Endothelial cell of umbilical vein (primary cell): ENCODE data around the gene CDC25A. TPM values are rescaled to one million over a fixed set of nuclear protein-coding genes. Genes with fewer than 3 reads are reported as not detected.
A peak's percentile ranks its signal among the peaks of the same experiment; 100 is the strongest.

Experiments used
- BruUV-seq: library from RNA; stranded (reverse); fragments of 400-500 nt; replicated peaks from 2 replicates; lab custom pipeline; 2021; lab: Mats Ljungman, UMichigan
- CTCF ChIA-PET: fragments of 300-600, 350-600 bp; sonication (Branson Sonifier 250); formaldehyde crosslinking; loops from one replicate; lab custom pipeline; 2021; ENCODE audit warnings: antibody characterized with exemption, inconsistent platforms; lab: Charles Lee
- POLR2A ChIA-PET: fragments of 300-600, 350-600 bp; sonication (Branson Sonifier 250); formaldehyde crosslinking; loops from one replicate; lab custom pipeline; 2021; ENCODE audit warnings: antibody characterized with exemption, inconsistent platforms; lab: Charles Lee
- DNase-seq: peaks from one replicate; pipeline ENCODE4 v3.0.0-alpha.2; 2011; ENCODE audit warnings: low read depth, low spot score
- FAIRE-seq: peaks from 2 replicates; lab custom pipeline; 2011; peaks lifted over from hg19 to GRCh38; lab: Jason Lieb, UNC
- H2AFZ ChIP-seq: 2 replicates; pipeline ENCODE4 v1.6.0; 2012; ENCODE audit warnings: low read depth, low read length, control low read depth, inconsistent platforms
- H3K27ac ChIP-seq: 2 replicates; pipeline ENCODE4 v1.5.1; 2011; ENCODE audit warnings: low read depth, mild to moderate bottlenecking, control low read depth, low read length, moderate library complexity; ENCODE audit not compliant: insufficient read depth
- H3K27me3 ChIP-seq, 2 experiments: 2 replicates each; pipeline versions ENCODE4 v1.6.0 to v1.6.1; 2011; ENCODE audit warnings: low read length in 2 of 2, mixed read lengths in 1 of 2; ENCODE audit not compliant: control insufficient read depth in 2 of 2, insufficient read depth in 2 of 2
- H3K36me3 ChIP-seq, 2 experiments: 2 replicates in 1 of 2; 3 replicates in 1 of 2; pipeline ENCODE4 v1.5.1; 2011; ENCODE audit warnings: low read length in 2 of 2, mild to moderate bottlenecking in 1 of 2, moderate library complexity in 1 of 2; ENCODE audit not compliant: control insufficient read depth in 2 of 2, insufficient read depth in 2 of 2; ENCODE audit errors: extremely low read depth in 1 of 2
- H3K4me1 ChIP-seq: 3 replicates; pipeline ENCODE4 v1.5.1; 2011; ENCODE audit warnings: mild to moderate bottlenecking, low read length; ENCODE audit not compliant: control insufficient read depth, insufficient read depth; ENCODE audit errors: extremely low read depth
- H3K4me2 ChIP-seq: 2 replicates; pipeline ENCODE4 v1.6.1; 2011; ENCODE audit warnings: low read length, control low read depth, mixed read lengths; ENCODE audit not compliant: insufficient read depth
- H3K4me3 ChIP-seq, 3 experiments: fragments of 200-600 bp in 1 of 3; sonication (generic), shearing (Covaris generic) in 1 of 3; replicated peaks in 1 of 3; 2 replicates each; pipeline ENCODE4 v1.5.1; 2011 to 2016; ENCODE audit warnings: control low read depth in 3 of 3, low read length in 3 of 3, mild to moderate bottlenecking in 2 of 3, inconsistent platforms in 1 of 3, low read depth in 1 of 3, moderate library complexity in 1 of 3; ENCODE audit not compliant: insufficient read depth in 1 of 3
- H3K79me2 ChIP-seq: 2 replicates; pipeline ENCODE4 v1.6.0; 2012; ENCODE audit warnings: low read length, inconsistent platforms; ENCODE audit not compliant: control insufficient read depth, insufficient read depth
- H3K9ac ChIP-seq: replicated peaks from 2 replicates; pipeline ENCODE3; 2011; ENCODE audit warnings: low read length, control low read depth; ENCODE audit not compliant: insufficient read depth; ENCODE audit errors: extremely low read depth
- H3K9me1 ChIP-seq: replicated peaks from 3 replicates; pipeline ENCODE4 v1.6.0; 2011; ENCODE audit warnings: mild to moderate bottlenecking, low read length; ENCODE audit not compliant: control insufficient read depth, insufficient read depth; ENCODE audit errors: extremely low read depth
- H3K9me3 ChIP-seq: replicated peaks from 2 replicates; pipeline ENCODE4 v1.5.1; 2012; ENCODE audit warnings: low read length, inconsistent platforms; ENCODE audit not compliant: control insufficient read depth, insufficient read depth
- H4K20me1 ChIP-seq: replicated peaks from 2 replicates; pipeline ENCODE3; 2011; ENCODE audit warnings: mild to moderate bottlenecking, low read length; ENCODE audit not compliant: control insufficient read depth, insufficient read depth; ENCODE audit errors: extremely low read depth
- CTCF ChIP-seq, 2 donors: IDR thresholded peaks; 1 replicate in 1 of 2; 2 replicates in 1 of 2; pipeline ENCODE4 v1.5.1; 2011; ENCODE audit warnings: low read length in 2 of 2, mild to moderate bottlenecking in 2 of 2, moderate library complexity in 2 of 2, control low read depth in 1 of 2, inconsistent platforms in 1 of 2, low read depth in 1 of 2; ENCODE audit not compliant: insufficient read depth in 1 of 2; ENCODE audit errors: extremely low read depth in 1 of 2
- FOS ChIP-seq: IDR thresholded peaks from 2 replicates; pipeline ENCODE4 v1.6.1; 2011; ENCODE audit warnings: mild to moderate bottlenecking, low read length, moderate library complexity, borderline replicate concordance; ENCODE audit not compliant: insufficient read depth
- GATA2 ChIP-seq: IDR thresholded peaks from 2 replicates; pipeline ENCODE4 v1.7.0; 2011; ENCODE audit warnings: low read depth, mild to moderate bottlenecking, moderate library complexity, mixed read lengths, low read length; ENCODE audit not compliant: insufficient read length, insufficient read depth
- JUN ChIP-seq: IDR thresholded peaks from 2 replicates; pipeline ENCODE4 v1.6.1; 2011; ENCODE audit warnings: borderline replicate concordance, low read depth; ENCODE audit not compliant: insufficient read length, insufficient read depth
- MAX ChIP-seq: IDR thresholded peaks from 2 replicates; pipeline ENCODE4 v1.6.1; 2011; ENCODE audit not compliant: insufficient read depth, insufficient read length
- MYC ChIP-seq: IDR thresholded peaks from one replicate; pipeline ENCODE4 v1.6.1; 2011; ENCODE audit warnings: mild to moderate bottlenecking, low read depth, low read length
- POLR2A ChIP-seq: IDR thresholded peaks from 2 replicates; pipeline ENCODE4 v1.6.1; 2012; ENCODE audit warnings: low read depth, mild to moderate bottlenecking, control low read depth, low read length
- POLR2AphosphoS5 ChIP-seq: IDR thresholded peaks from 2 replicates; pipeline ENCODE4 v1.6.1; 2012; ENCODE audit warnings: low read depth, mild to moderate bottlenecking, control low read depth, low read length, moderate library complexity; ENCODE audit not compliant: insufficient read depth
- dilution Hi-C: fragments of 300-500 bp; cut with MboI; formaldehyde crosslinking; loops from one replicate; pipeline ENCODE4 v1.15.0; 2019; ENCODE audit warnings: low sequenced_read_pairs; ENCODE audit not compliant: extremely low pct_ligation_motif_present
- intact Hi-C: fragments of 100-400 bp; cut with micrococcal nuclease; formaldehyde crosslinking; loops from one replicate; pipeline ENCODE4 v1.10.0; 2022
- microRNA counts: library from miRNA; unstranded; fragments of <30 nt; microRNA quantifications from one replicate; lab custom pipeline; 2016
- microRNA-seq: library from miRNA; unstranded; fragments of <30 nt; microRNA quantifications from one replicate; pipeline ENCODE4 v1.2.0, GENCODE V29; 2021; ENCODE audit warnings: borderline number of aligned reads, borderline replicate concordance
- polyA plus RNA-seq, 4 experiments: library from polyadenylated mRNA; depleted of rRNA in 3 of 4; stranded (reverse) in 3 of 4; unstranded in 1 of 4; fragments of >200 nt; gene quantifications; 2 replicates each; pipeline versions ENCODE4 v1.2.1 to v1.2.3, GENCODE V29; 2011 to 2012; ENCODE audit warnings: missing spikeins in 1 of 4
- small RNA-seq: library from RNA; depleted of rRNA; stranded (forward); fragments of <200 nt; gene quantifications from one replicate; pipeline ENCODE3, GENCODE V24; 2012; ENCODE audit warnings: low replicate concordance, low read depth; ENCODE audit not compliant: insufficient read depth, insufficient read length
- total RNA-seq: library from RNA; stranded (reverse); gene quantifications from 2 replicates; pipeline ENCODE4 v1.2.3, GENCODE V29; 2021

The CDC25A gene
- total and polyA plus RNA-seq, 2 donors (not counting 3 experiments of a cell fraction or from before 2014, with no cell fraction given) = 5.5 to 18.4 TPM

GRCh38 chr3:48107227-48107626 lies 81.0 kb downstream of the CDC25A start:
- H3K79me2 ChIP-seq = no peaks in the 10 kb centered on the region
- no peaks in the 10 kb centered on the region for H3K9me3 ChIP-seq
- H3K27me3 ChIP-seq = no peaks in the 10 kb centered on the region
- CTCF ChIA-PET = no interaction called here
- dilution Hi-C loops = no loop called here
- FAIRE-seq (no peak), DNase-seq (no peak)
- TF ChIP-seq CTCF (IDR thresholded peaks at IDR 0.05; ENCODE audit: extremely low read depth in 1 of 2, insufficient read depth in 1 of 2, low read depth in 1 of 2, low read length in 2 of 2) = no peak
- TF ChIP-seq JUN = no peak
- no peak for TF ChIP-seq GATA2
- no peak for TF ChIP-seq FOS
- TF ChIP-seq MAX = no peak
- TF ChIP-seq POLR2AphosphoS5 = no peak
- TF ChIP-seq MYC = no peak
- no peak for TF ChIP-seq POLR2A
- intact Hi-C loops = no loop called here
- no TSS peak for BruUV-seq
- no peak overlapping the region for H3K9ac ChIP-seq
- H4K20me1 ChIP-seq = no peaks in the 10 kb centered on the region
- H3K27ac ChIP-seq = no peak overlapping the region
- H2AFZ ChIP-seq = no peak overlapping the region
- H3K4me2 ChIP-seq = no peak overlapping the region
- H3K9me1 ChIP-seq = no peaks in the 10 kb centered on the region
- no peaks in the 10 kb centered on the region for H3K36me3 ChIP-seq
- POLR2A ChIA-PET = no interaction called here
- no peak overlapping the region for H3K4me3 ChIP-seq
- H3K4me1 ChIP-seq = no peaks in the 10 kb centered on the region

MicroRNA genes within 50 kb of the gene (microRNA counts, 767-probe panel; counts per million panel counts)
- microRNA hsa-miR-4443 (lab: Ali Mortazavi, UCI) = 723 counts per million, percentile 96 among the panel's probes with 10 or more counts

Small RNAs within 50 kb of the gene (microRNA-seq; reads per million reads assigned to microRNA genes)
- gene MIR4443 = 4.2 reads per million, percentile 6 among the genes with 10 or more reads in this experiment

Small RNAs within 50 kb of the gene (small RNA-seq; reads per million reads assigned to genes)
- gene MIR4443 = not detected
- gene NDUFB1P1 = not detected
- gene RNU7-128P = not detected
- not detected for gene SNRPFP4

Other genes with a start within 250 kb of the CDC25A start
- gene MAP4, start 172.0 kb downstream of the CDC25A start, total RNA-seq = 277 and 290 TPM in 2 replicates
- gene MAP4, start 172.0 kb downstream of the CDC25A start, polyA plus RNA-seq = 112 and 121 TPM in 2 replicates
- not detected in 2 replicates for gene CAMP, start 35.1 kb upstream of the CDC25A start, total RNA-seq
- gene CAMP, start 35.1 kb upstream of the CDC25A start, polyA plus RNA-seq = not detected in 2 replicates
- 12.4 and 13.4 TPM in 2 replicates for gene ZNF589, start 52.7 kb upstream of the CDC25A start, total RNA-seq
- 4.7 and 6.5 TPM in 2 replicates for gene ZNF589, start 52.7 kb upstream of the CDC25A start, polyA plus RNA-seq
- 26.9 and 27.7 TPM in 2 replicates for gene NME6, start 113.0 kb upstream of the CDC25A start, total RNA-seq
- 37.8 and 43.1 TPM in 2 replicates for gene NME6, start 113.0 kb upstream of the CDC25A start, polyA plus RNA-seq
- gene SPINK8, start 145.2 kb upstream of the CDC25A start, total RNA-seq = not detected in 2 replicates
- not detected in 2 replicates for gene SPINK8, start 145.2 kb upstream of the CDC25A start, polyA plus RNA-seq
- gene FBXW12, start 183.8 kb upstream of the CDC25A start, total RNA-seq = not detected in 2 replicates
- gene FBXW12, start 183.8 kb upstream of the CDC25A start, polyA plus RNA-seq = not detected in 2 replicates
- 43.0 and 43.1 TPM in 2 replicates for gene PLXNB1, start 241.7 kb upstream of the CDC25A start, total RNA-seq
- gene PLXNB1, start 241.7 kb upstream of the CDC25A start, polyA plus RNA-seq = 45.2 and 47.5 TPM in 2 replicates